Activated CD4-positive, alpha-beta T cell treated with anti-CD3 and anti-CD28 coated beads for 1 hour (primary cell): ENCODE measurements around the gene PKM.

Experiments
- DNase-seq: peaks from one replicate; pipeline ENCODE4 v3.0.0-alpha.2; 2020

The PKM gene

GRCh38 chr15:72233769-72234168, 2.8 kb upstream of the PKM start:
- no peak for DNase-seq

GRCh38 chr15:72231833-72232478, 966 bp upstream of the PKM start:
- DNase-seq: peak; percentile 48

- DNase-seq: peak; percentile 56
Observed at GRCh38 chr15:72230197-72231065, 559 bp downstream of the PKM start.

DNA sequence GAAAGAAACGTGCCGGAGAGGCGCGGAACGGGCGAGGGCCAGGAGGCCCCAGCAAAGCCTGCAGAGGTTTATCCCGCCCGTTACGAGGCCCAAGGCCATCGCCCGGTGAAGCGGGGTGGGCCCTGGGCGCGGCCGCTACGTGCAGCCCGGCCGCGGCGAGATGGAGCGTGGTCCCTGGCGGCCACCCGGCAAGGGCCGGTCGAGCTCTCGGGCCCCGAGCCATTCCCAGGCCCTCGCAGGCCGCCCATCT, 1.1 kb downstream of the PKM start:
- DNase-seq: no peak

- peak; percentile 22 for DNase-seq
Observed at GRCh38 chr15:72229076-72229946, 1.7 kb downstream of the PKM start.

GRCh38 chr15:72227720-72228119, 3.3 kb downstream of the PKM start:
- DNase-seq: no peak

DNA sequence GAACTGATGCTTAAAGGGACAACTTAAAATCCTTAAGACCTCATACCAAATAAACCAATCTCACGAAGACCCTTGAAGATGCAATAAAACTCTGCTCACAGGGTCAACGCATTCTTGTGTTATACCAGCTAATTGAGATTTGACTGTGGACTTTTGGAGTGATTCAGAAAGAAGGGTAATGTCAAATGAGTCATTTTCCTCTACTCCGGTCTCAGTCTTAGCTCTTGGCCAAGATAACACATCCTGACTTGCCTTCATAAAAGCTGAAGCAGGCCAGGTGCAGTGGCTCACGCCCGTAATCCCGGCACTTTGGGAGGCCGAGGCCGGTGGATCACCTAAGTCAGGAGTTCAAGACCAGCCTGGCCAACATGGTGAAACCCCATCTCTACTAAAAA, 3.8 kb downstream of the PKM start:
- peak; percentile 22 for DNase-seq

- no peak for DNase-seq
Observed at GRCh38 chr15:72223278-72223677, 7.7 kb downstream of the PKM start.

DNA sequence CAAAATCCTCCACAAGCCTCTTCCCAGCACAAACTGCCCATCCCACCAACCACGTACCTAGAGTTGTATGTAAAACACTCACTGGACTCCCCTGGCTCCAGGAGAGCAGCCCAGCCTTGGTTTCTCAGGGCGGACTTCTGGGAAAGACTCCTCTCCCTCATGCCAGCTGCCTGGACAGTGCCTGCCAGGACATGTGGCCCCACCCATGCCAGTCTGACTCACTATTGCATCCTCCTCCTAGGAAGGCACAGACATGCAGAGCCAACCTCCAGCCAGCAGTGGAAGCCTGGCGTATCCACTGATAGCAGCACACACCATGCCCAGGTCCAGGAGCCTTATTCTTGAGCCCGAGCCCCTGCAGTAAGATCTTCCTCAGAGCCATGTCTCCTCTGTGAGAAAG, 8.6 kb downstream of the PKM start:
- no peak for DNase-seq

DNA sequence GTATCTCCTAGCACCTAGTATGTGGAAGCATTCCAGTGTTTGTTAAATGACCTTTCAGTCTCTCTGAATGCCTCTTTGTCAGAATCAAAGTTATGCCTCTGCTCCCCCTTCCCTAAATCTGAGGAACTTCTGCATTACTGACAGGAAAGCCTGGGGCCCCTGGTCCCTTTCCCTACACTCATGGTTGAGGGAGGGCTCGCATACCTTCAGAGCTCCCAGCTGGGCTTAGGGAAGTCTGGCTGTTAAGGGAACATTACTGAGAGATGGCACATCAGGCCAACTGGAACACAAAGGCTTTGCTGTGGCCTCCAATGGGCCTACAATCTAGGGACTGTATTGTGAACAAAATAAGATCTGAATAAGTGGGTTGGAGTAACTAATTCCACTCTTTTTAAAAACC, 10.3 kb downstream of the PKM start:
- DNase-seq: no peak

GRCh38 chr15:72217216-72217615, 13.8 kb downstream of the PKM start:
- DNase-seq: no peak

GRCh38 chr15:72216079-72216478, 14.9 kb downstream of the PKM start:
- DNase-seq: no peak

DNA sequence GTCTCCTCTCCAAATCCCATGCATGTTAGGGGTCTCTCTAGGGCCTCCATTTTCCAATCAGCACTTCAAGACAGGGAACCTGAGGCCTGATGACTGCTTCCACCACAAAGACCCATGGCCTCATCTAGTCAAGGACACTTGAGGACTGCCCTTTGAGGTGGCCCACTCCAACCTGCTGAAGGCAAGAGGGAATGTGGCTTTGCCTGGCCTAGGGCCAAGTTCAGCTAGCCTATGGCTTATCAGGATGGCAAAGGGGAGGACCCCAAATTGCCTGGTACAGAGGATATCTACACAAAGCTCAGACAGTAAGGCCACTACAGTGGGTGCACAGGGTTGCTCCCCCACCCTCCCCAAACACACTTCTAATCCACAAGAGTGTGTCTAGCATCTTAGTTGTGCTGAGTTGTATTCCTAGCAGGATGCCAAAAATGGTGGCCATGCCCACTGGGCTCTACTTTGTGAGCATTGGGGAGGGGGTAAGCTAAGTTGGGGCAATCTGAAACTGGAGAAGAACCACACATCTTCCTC, 23.4 kb downstream of the PKM start:
- DNase-seq: no peak

GRCh38 chr15:72206677-72207000, 24.4 kb downstream of the PKM start:
- no peak for DNase-seq

GRCh38 chr15:72205896-72206676, 24.9 kb downstream of the PKM start:
- no peak for DNase-seq

DNA sequence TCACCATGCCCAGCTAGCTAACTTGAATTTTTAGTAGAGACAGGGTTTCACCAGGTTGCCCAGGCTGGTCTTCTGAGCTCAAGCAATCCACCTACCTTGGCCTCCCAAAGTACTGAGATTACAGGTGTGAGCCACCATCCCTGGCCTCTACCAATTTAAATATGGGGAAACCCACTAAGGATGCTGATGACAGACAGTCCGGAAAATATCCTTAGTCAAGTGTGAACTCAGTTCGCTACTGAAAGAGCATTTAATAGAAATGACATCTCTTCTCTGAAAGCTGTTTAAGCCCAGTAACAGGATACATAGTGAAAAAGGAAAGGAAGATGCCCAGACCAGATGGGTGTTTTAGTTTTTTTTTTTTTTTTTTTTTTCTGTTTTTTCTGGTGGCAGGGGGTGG, 25.7 kb downstream of the PKM start:
- DNase-seq: no peak

- DNase-seq: no peak
Observed at GRCh38 chr15:72203507-72203837, 27.5 kb downstream of the PKM start.

GRCh38 chr15:72202801-72203506, 28.0 kb downstream of the PKM start:
- no peak for DNase-seq

DNA sequence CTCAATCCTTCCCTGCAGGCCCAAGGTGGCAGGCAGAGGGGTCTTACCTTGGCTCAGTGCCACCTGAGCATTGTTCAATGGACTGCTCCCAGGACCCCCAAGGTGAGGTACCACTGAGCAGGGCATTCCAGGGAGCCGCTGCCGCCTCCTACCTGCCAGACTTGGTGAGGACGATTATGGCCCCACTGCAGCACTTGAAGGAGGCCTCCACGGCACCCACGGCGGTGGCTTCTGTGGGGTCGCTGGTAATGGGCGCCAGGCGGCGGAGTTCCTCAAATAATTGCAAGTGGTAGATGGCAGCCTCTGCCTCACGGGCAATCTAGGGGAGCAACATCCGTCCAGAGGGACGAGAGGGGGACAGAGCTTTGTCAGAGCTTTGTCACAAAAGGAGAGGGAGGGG, 28.7 kb downstream of the PKM start:
- no peak for DNase-seq

DNA sequence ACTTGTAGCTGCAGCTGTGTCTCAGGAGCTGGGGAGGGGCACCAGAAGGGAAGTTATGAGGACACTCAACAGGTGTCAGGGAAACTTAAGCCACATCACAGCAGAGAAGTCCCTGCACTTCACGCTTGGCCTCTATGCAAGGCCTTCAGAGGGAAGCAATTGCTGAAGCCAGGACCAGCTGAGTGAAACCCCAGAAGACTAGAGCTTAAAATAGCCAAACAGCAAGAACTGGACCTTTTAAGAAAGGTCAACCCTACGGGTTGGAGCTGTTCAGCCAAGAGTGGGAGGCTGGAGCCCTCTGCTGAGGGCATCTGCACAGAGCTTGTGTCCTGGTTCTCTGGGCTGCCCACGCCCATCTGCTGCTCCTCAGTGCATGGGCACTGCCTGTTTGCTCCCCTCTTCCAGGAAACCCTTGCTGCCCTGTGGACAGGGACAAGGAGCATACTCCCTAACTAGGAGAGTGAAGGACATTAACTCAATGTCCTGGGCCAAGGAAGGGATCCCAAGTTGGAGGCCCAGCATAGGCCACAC, 29.5 kb downstream of the PKM start:
- DNase-seq: no peak

DNA sequence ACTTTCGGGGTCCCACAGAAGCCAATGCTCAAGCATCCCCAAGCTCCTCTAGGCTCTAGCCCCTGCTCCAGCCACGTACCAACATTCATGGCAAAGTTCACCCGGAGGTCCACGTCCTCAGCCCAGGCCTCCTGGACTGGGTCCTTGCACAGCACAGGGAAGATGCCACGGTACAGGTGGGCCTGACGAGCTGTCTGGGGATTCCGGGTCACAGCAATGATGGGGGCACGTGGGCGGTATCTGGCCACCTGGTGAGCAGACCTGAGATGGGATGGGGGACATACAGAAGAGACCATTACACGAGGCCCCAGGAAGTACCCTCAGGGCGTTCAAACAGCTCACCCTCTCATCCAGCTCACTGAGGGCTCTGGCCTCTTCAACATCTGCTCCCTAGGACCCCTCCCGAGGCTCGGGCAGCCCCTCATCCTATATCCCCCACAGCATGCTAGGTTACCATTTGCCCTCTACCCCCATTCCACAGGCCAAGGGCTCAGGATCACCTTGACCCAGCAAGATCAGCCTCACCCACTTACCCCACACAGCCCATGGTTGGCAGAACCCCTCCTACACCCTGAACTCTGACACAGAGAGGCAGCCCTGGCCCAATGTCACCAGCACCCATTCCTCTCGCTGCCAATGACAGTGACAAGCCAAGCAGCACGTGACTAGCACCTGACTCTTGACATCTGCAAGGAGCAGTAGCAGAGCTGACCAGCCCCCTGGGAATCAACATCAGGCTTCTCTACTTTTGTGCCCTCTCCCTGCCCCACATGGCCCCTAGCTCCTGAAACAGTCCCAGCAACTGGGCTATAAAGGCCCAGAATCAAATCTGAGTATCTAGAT, 30.4 kb downstream of the PKM start:
- no peak for DNase-seq
